A549 (cell line): ENCODE measurements around the gene HGF. TPM values are rescaled to one million over a fixed set of nuclear protein-coding genes. Genes with fewer than 3 reads are reported as not detected.
A peak's percentile ranks its signal among the peaks of the same experiment; 100 is the strongest.

Source experiments
- ATAC-seq, 2 experiments: fragments of 200-7000 bp in 1 of 2; fragments of >200 bp in 1 of 2; cut with Nextera tagmentation in 1 of 2; cut with Tn5 transposase in 1 of 2; 3 replicates each; pipeline versions ENCODE4 v1.8.0 to v1.9.1; 2018 to 2020; ENCODE audit warnings: mild to moderate bottlenecking in 1 of 2, moderate library complexity in 1 of 2
- CTCF ChIA-PET: fragments of 300-600 bp; sonication (Branson Sonifier 250); formaldehyde crosslinking; extraction: SDS; loops from one replicate; lab custom pipeline; 2021; ENCODE audit warnings: antibody characterized with exemption, inconsistent platforms; lab: Yijun Ruan, JAX
- POLR2A ChIA-PET: fragments of 350-600 bp; formaldehyde crosslinking; extraction: SDS; loops from one replicate; lab custom pipeline; 2021; ENCODE audit warnings: antibody characterized with exemption, inconsistent platforms; lab: Yijun Ruan, JAX
- DNase-seq, 2 experiments: peaks; one replicate each; pipeline versions ENCODE4 v3.0.0 to v3.0.0-alpha.2; 2011 to 2016; ENCODE audit warnings: low read depth in 1 of 2, low spot score in 1 of 2
- FAIRE-seq: peaks from 2 replicates; lab custom pipeline; 2011; peaks lifted over from hg19 to GRCh38; lab: Jason Lieb, UNC
- H3K27ac ChIP-seq, 2 experiments: fragments of >200 bp; sonication (Bioruptor Twin); formaldehyde crosslinking; 3 replicates each; pipeline ENCODE4 v1.5.1; 2016 to 2017
- H3K4me1 ChIP-seq: fragments of >200 bp; sonication (Bioruptor Twin); formaldehyde crosslinking; 3 replicates; pipeline ENCODE4 v1.6.1; 2016
- H3K4me2 ChIP-seq: fragments of >200 bp; sonication (Bioruptor Twin); formaldehyde crosslinking; 3 replicates; pipeline ENCODE4 v1.6.1; 2016
- H3K4me3 ChIP-seq: fragments of >200 bp; sonication (Bioruptor Twin); formaldehyde crosslinking; 3 replicates; pipeline ENCODE4 v1.5.1; 2016
- H3K9me3 ChIP-seq: fragments of >200 bp; sonication (Bioruptor Twin); formaldehyde crosslinking; 3 replicates; pipeline ENCODE4 v1.6.1; 2016
- ATOH8 ChIP-seq: fragments of 250-450 bp; sonication (Bioruptor Pico); IDR thresholded peaks from 2 replicates; pipeline ENCODE4 v1.5.0; 2020; ENCODE audit warnings: low read depth, mild to moderate bottlenecking, moderate library complexity
- BCL3 ChIP-seq: fragments of >200 bp; sonication (Bioruptor Twin); formaldehyde crosslinking; IDR thresholded peaks from 3 replicates; pipeline ENCODE4 v1.6.1; 2016
- BHLHE40 ChIP-seq: IDR thresholded peaks from 2 replicates; pipeline ENCODE4 v1.6.1; 2012; ENCODE audit warnings: low read depth, low read length, inconsistent platforms
- CHD4 ChIP-seq: fragments of 200-600 bp; sonication (generic); IDR thresholded peaks from 2 replicates; pipeline ENCODE4 v1.6.1; 2016; ENCODE audit warnings: antibody characterized with exemption, mild to moderate bottlenecking, borderline replicate concordance
- E2F6 ChIP-seq: IDR thresholded peaks from 2 replicates; pipeline ENCODE4 v1.6.1; 2012; ENCODE audit warnings: low read depth, borderline replicate concordance
- EHMT2 ChIP-seq: fragments of 200-600 bp; sonication (generic); IDR thresholded peaks from 2 replicates; pipeline ENCODE4 v1.6.1; 2016; ENCODE audit warnings: antibody characterized with exemption, low read depth, mild to moderate bottlenecking, moderate library complexity
- EP300 ChIP-seq, 2 experiments: fragments of >200 bp; sonication (Bioruptor Twin); formaldehyde crosslinking; IDR thresholded peaks; 2 replicates in 1 of 2; 3 replicates in 1 of 2; pipeline ENCODE4 v1.6.1; 2016 to 2017
- ESRRA ChIP-seq: fragments of 150-350 bp; IDR thresholded peaks from 2 replicates; pipeline ENCODE4 v1.6.1; 2014; ENCODE audit warnings: mild to moderate bottlenecking, low read length, borderline replicate concordance
- FOSB ChIP-seq: fragments of 250-450 bp; sonication (Bioruptor Pico); IDR thresholded peaks from 2 replicates; pipeline ENCODE4 v1.5.0; 2020; ENCODE audit warnings: mild to moderate bottlenecking, moderate library complexity
- FOXS1 ChIP-seq: fragments of 250-450 bp; sonication (Bioruptor Pico); IDR thresholded peaks from 2 replicates; pipeline ENCODE4 v1.5.0; 2020; ENCODE audit warnings: mild to moderate bottlenecking, moderate library complexity
- HDAC2 ChIP-seq: fragments of 200-600 bp; sonication (generic); IDR thresholded peaks from 2 replicates; pipeline ENCODE4 v1.6.1; 2016
- HES2 ChIP-seq: fragments of >200 bp; sonication (Bioruptor Twin); formaldehyde crosslinking; IDR thresholded peaks from 2 replicates; pipeline ENCODE4 v1.6.1; 2016
- HMGXB4 ChIP-seq: fragments of 250-450 bp; sonication (Bioruptor Pico); IDR thresholded peaks from 2 replicates; pipeline ENCODE4 v1.5.0; 2021; ENCODE audit warnings: mild to moderate bottlenecking, moderate library complexity, borderline replicate concordance
- HOXB5 ChIP-seq: fragments of 250-450 bp; sonication (Bioruptor Pico); IDR thresholded peaks from 2 replicates; pipeline ENCODE4 v1.5.0; 2020; ENCODE audit warnings: mild to moderate bottlenecking, moderate library complexity
- JUNB ChIP-seq: fragments of >200 bp; sonication (Bioruptor Twin); formaldehyde crosslinking; IDR thresholded peaks from 2 replicates; pipeline ENCODE4 v1.6.1; 2016
- KDM5A ChIP-seq: fragments of 200-600 bp; sonication (generic); IDR thresholded peaks from 2 replicates; pipeline ENCODE4 v1.6.1; 2016; ENCODE audit warnings: antibody characterized with exemption, mild to moderate bottlenecking
- MAFK ChIP-seq: fragments of 450-650 bp; IDR thresholded peaks from 2 replicates; pipeline ENCODE4 v1.6.1; 2014; ENCODE audit not compliant: partially characterized antibody
- MAX ChIP-seq: IDR thresholded peaks from 2 replicates; pipeline ENCODE4 v1.6.1; 2012
- MYC ChIP-seq: IDR thresholded peaks from 2 replicates; pipeline ENCODE4 v1.6.1; 2012; ENCODE audit warnings: mild to moderate bottlenecking, inconsistent platforms, low read length, improper control_type of control experiment, borderline replicate concordance
- PBX3 ChIP-seq: IDR thresholded peaks from 2 replicates; pipeline ENCODE4 v1.6.1; 2012
- PHF8 ChIP-seq: fragments of 200-600 bp; sonication (generic); IDR thresholded peaks from 2 replicates; pipeline ENCODE4 v1.6.1; 2016; ENCODE audit warnings: low read depth, mild to moderate bottlenecking, antibody characterized with exemption, moderate library complexity, borderline replicate concordance
- POLR2AphosphoS2 ChIP-seq: conservative IDR thresholded peaks from 2 replicates; pipeline ENCODE4 v1.6.1; 2012; ENCODE audit warnings: low read length, improper control_type of control experiment, inconsistent platforms
- RFX5 ChIP-seq: fragments of 450-650 bp; IDR thresholded peaks from 2 replicates; pipeline ENCODE4 v1.7.1; 2014; ENCODE audit warnings: antibody characterized with exemption, mild to moderate bottlenecking, moderate library complexity
- RNF2 ChIP-seq: fragments of 200-600 bp; sonication (generic); IDR thresholded peaks from 2 replicates; pipeline ENCODE4 v1.6.1; 2016; ENCODE audit warnings: low read depth, mild to moderate bottlenecking, antibody characterized with exemption, moderate library complexity, borderline replicate concordance
- SMC3 ChIP-seq: fragments of >200 bp; sonication (Bioruptor Twin); formaldehyde crosslinking; IDR thresholded peaks from 3 replicates; pipeline ENCODE4 v1.6.1; 2018; ENCODE audit warnings: inconsistent platforms
- SREBF2 ChIP-seq: fragments of 450-650 bp; IDR thresholded peaks from 2 replicates; pipeline ENCODE4 v1.6.1; 2014; ENCODE audit warnings: mild to moderate bottlenecking, moderate library complexity
- TFCP2L1 ChIP-seq: fragments of 250-450 bp; sonication (Bioruptor Pico); IDR thresholded peaks from 2 replicates; pipeline ENCODE4 v1.5.0; 2021; ENCODE audit warnings: mild to moderate bottlenecking
- TP53 ChIP-seq: fragments of 250-450 bp; sonication (Bioruptor Pico); IDR thresholded peaks from 2 replicates; pipeline ENCODE4 v1.5.0; 2021; ENCODE audit warnings: mild to moderate bottlenecking, moderate library complexity
- USF2 ChIP-seq: fragments of 450-650 bp; IDR thresholded peaks from 2 replicates; pipeline ENCODE4 v1.6.1; 2014; ENCODE audit warnings: antibody characterized with exemption
- ZFP36 ChIP-seq: fragments of 450-650 bp; IDR thresholded peaks from 2 replicates; pipeline ENCODE4 v1.6.1; 2014; ENCODE audit warnings: borderline replicate concordance; ENCODE audit not compliant: partially characterized antibody
- ZSCAN20 ChIP-seq: fragments of 250-450 bp; sonication (Bioruptor Pico); IDR thresholded peaks from 2 replicates; pipeline ENCODE4 v1.8.0; 2022; ENCODE audit warnings: mild to moderate bottlenecking, moderate library complexity
- WGBS: methylation state at CpG from one replicate; pipeline ENCODE4 v1.1.6; 2017; ENCODE audit errors: missing lambda C conversion rate; 5-methylcytosine and 5-hydroxymethylcytosine counted together
- polyA plus RNA-seq, 4 experiments: library from polyadenylated mRNA; depleted of rRNA in 3 of 4; stranded (reverse); fragments of >200 nt; fragmentation: RNase III in 1 of 4; extraction: RNeasy Plus Mini Kit Qiagen cat#74134 plus additional on column Dnase treatment in 1 of 4; gene quantifications; 2 replicates in 3 of 4; 3 replicates in 1 of 4; pipeline ENCODE4 v1.2.3, GENCODE V29; 2011 to 2017

HGF gene
- polyA plus RNA-seq, 2 of the 4 experiments (the other 2 are of a cell fraction): 0.06 to 0.31 TPM

GRCh38 chr7:81775560-81775959 lies 5.7 kb upstream of the HGF start:
- Histone ChIP-seq H3K4me1 (no peaks in the 10 kb centered on the region; the same call in 2 of the 3 replicates), H3K9me3 (no peaks in the 10 kb centered on the region), H3K4me3 (no peak overlapping the region), H3K27ac (no peak overlapping the region), H3K4me2 (no peak overlapping the region)
- peak; percentile 59 for FAIRE-seq
- no peak for ATAC-seq
- POLR2A ChIA-PET: no interaction called here
- no peak for DNase-seq
- WGBS: 55% methylated on average over 2 of the region's 2 CpGs
- CTCF ChIA-PET: interaction anchor here (1.7 kb wide), 1 partner anchor 37 kb away, joined by 5 read pairs; no protein-coding TSS in a partner anchor
- TF ChIP-seq KDM5A (no peak), RNF2 (no peak), HES2 (no peak), CHD4 (no peak), FOXS1 (CRISPR knock-in tag) (no peak), EHMT2 (no peak), ZFP36 (no peak), BHLHE40 (no peak), ATOH8 (CRISPR knock-in tag) (no peak), BCL3 (no peak), HMGXB4 (no peak), RFX5 (no peak), USF2 (no peak), FOSB (CRISPR knock-in tag) (no peak), JUNB (no peak), EP300 (IDR thresholded peaks at IDR 0.05) (no peak), MYC (no peak), TFCP2L1 (CRISPR knock-in tag) (no peak), TP53 (CRISPR knock-in tag) (no peak), HOXB5 (CRISPR knock-in tag) (no peak)
- TF ChIP-seq, all 56 proteins: peak for 0

GRCh38 chr7:81774551-81774950 lies 4.7 kb upstream of the HGF start:
- no peak for DNase-seq
- no peak overlapping the region for H3K4me2 ChIP-seq
- FAIRE-seq: no peak
- 79% methylated on average over 5 of the region's 5 CpGs for WGBS
- CTCF ChIA-PET: no interaction called here
- H3K9me3 ChIP-seq: no peaks in the 10 kb centered on the region
- TF ChIP-seq EHMT2 (no peak), MAFK (no peak), PBX3 (no peak), ATOH8 (CRISPR knock-in tag) (no peak), ESRRA (no peak), E2F6 (no peak), RFX5 (no peak), TP53 (CRISPR knock-in tag) (no peak), ZSCAN20 (CRISPR knock-in tag) (no peak), SMC3 (no peak), MAX (no peak), PHF8 (no peak), SREBF2 (no peak), HDAC2 (no peak), HOXB5 (CRISPR knock-in tag) (no peak), POLR2AphosphoS2 (no peak), TFCP2L1 (CRISPR knock-in tag) (no peak)
- ATAC-seq: no peak
- no peak overlapping the region for H3K27ac ChIP-seq
- H3K4me1 ChIP-seq: no peaks in the 10 kb centered on the region
- POLR2A ChIA-PET: no interaction called here
- no peak overlapping the region for H3K4me3 ChIP-seq
